AG09319 (cell line): ENCODE results near the gene IRGC.
A peak's percentile ranks its signal among the peaks of the same experiment; 100 is the strongest.

Experiments
- DNase-seq: peaks from one replicate; pipeline ENCODE4 v3.0.0-alpha.2; 2010; ENCODE audit warnings: low read depth; ENCODE audit errors: extremely low read depth
- CTCF ChIP-seq: IDR thresholded peaks from 2 replicates; pipeline ENCODE4 v1.5.1; 2011; ENCODE audit warnings: low read depth, mild to moderate bottlenecking, inconsistent platforms, low read length, moderate library complexity

IRGC gene

GRCh38 chr19:43748685-43749084 lies 32.8 kb downstream of the IRGC start:
- TF ChIP-seq CTCF = no peak
- DNase-seq = no peak

DNA sequence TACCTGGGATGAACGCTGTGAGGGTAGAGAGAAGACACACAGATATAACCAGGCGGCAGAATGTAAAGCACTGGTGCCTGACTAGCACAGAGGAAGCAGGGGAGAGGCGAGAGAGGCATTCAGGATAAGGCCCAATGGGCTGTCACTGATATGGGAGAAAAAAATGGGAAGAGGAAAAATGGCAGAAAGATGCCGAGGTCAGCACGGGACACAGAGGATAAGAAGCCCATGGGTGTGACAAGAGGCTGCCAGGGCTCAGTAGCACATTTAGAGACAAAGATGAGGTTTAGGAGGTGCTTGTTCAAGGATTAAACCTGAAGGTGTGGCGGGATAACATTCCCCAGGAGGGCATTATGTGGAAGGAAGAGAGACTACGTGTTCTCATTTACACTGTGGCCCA lies 33.3 kb downstream of the IRGC start:
- no peak for TF ChIP-seq CTCF
- DNase-seq = no peak

GRCh38 chr19:43749898-43750297 lies 34.0 kb downstream of the IRGC start:
- TF ChIP-seq CTCF = no peak
- DNase-seq = no peak

DNA sequence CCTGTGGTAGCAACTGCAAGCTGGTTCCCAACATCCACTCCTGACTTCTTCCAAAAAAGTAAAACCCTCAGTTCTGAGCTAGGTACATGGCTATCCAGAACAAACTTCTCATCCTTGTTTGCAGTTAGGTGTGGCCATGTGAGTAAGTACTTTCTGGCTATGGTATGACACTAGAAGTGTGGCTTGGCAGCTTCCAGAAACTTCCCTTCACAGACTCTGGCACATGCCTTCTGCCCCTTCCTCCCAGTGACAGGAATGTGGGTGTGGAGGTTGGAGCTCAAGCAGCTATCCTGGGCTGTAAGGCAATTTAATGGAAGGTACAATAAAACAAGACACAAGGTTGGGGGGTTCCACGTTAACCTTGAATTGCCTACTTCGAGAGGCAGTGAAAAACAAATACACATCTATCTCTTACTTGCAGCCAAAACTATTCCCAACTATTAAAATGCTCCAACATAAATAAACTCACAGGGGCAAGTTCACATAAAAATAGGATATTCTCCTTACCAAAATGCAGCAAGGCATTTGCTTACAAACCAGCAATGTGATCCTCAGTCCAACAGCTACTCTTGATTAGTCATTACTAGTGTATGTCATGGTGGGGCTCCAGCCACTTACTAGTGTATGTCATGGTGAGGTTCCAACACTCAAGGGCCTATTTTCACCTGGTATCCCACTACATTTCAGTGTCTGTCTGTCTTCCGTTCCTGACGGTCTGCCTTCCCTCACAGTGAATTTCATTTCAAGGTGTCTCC lies 35.8 kb downstream of the IRGC start:
- DNase-seq = no peak

DNA sequence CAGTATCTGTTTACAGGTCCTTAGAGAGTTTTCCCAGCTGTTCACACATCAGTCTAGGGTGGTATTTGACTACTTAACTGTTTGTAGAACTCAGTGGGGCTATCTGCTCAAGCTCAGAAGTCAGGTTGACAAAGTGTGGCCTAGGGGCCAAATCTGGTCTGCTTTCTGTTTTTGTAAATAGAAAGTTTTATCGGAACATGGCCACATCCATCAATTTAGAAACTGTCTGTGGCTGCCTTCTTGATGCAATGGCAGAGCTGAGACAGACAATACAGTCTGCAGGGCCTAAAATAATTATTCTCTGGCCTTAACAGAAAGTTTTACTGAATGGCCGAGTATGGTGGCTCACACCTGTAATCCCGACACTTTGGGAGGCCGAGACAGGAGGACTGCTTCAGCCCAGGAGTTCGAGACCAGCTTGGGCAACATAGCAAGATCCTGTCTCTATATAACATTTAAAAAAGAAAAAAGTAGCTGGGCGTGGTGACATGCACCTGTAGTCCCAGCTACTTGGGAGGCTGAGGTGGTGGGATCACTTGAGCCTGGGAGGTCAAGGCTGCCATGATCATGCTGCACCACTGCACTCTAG lies 36.5 kb downstream of the IRGC start:
- TF ChIP-seq CTCF = no peak
- DNase-seq = no peak

More for the DNA sequence above, 35.8 kb downstream of the IRGC start:
- no peak for TF ChIP-seq CTCF

DNA sequence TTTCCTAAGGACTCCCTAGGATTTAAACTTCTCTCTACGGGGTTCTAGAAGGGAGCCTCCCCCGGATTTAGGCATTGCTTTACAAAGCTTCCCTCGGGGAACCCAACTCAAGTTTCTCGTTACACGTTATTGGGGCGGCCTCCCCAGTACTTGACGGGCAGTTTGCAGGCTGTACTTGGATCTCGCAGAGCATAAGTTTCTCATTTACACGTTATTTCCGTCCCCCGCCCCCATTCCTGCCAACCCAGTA lies 38.3 kb downstream of the IRGC start:
- TF ChIP-seq CTCF = no peak
- DNase-seq = no peak

GRCh38 chr19:43754503-43755255 lies 38.8 kb downstream of the IRGC start, which contains the start of gene SMG9:
Gene SMG9, minus strand, starts transcription at chr19:43754962. Its CDS starts 4,221 bp downstream, at chr19:43750741.
- peak; percentile 94 for DNase-seq
- no peak for TF ChIP-seq CTCF
